HepG2 (cell line): ENCODE results near the gene STARD5.

Source experiments
- ATF3 ChIP-seq: sonication (generic); formaldehyde crosslinking; IDR thresholded peaks from 2 replicates; pipeline ENCODE4 v1.4.0; 2020; ENCODE audit warnings: missing genetic modification reagents
- CTCF ChIP-seq: sonication (generic); formaldehyde crosslinking; IDR thresholded peaks from 2 replicates; pipeline ENCODE4 v1.5.0; 2020; ENCODE audit warnings: mild to moderate bottlenecking, missing genetic modification reagents, moderate library complexity
- EHMT2 ChIP-seq: fragments of 200-600 bp; sonication (generic); IDR thresholded peaks from 2 replicates; pipeline ENCODE4 v1.7.0; 2017; ENCODE audit warnings: antibody characterized with exemption, low read depth, low read length, borderline replicate concordance
- FOXA1 ChIP-seq, 2 experiments: fragments of 450-650 bp in 1 of 2; sonication (generic) in 1 of 2; formaldehyde crosslinking in 1 of 2; IDR thresholded peaks; 2 replicates each; pipeline versions ENCODE4 v1.4.0 to v1.6.1; 2016 to 2020; ENCODE audit warnings: missing genetic modification reagents in 1 of 2
- RFXANK ChIP-seq: IDR thresholded peaks from 2 replicates; pipeline ENCODE4 v1.6.1; 2016
- SNAPC5 ChIP-seq: sonication (generic); formaldehyde crosslinking; IDR thresholded peaks from 2 replicates; pipeline ENCODE4 v1.8.1; 2023; ENCODE audit warnings: mild to moderate bottlenecking, missing genetic modification reagents, borderline replicate concordance

- TF ChIP-seq EHMT2 (no peak), ATF3 (CRISPR knock-in tag) (no peak), FOXA1 (IDR thresholded peaks at IDR 0.05) (no peak), FOXA1 (CRISPR knock-in tag; IDR thresholded peaks at IDR 0.05) (no peak), SNAPC5 (CRISPR knock-in tag) (no peak), RFXANK (CRISPR knock-in tag) (no peak), CTCF (CRISPR knock-in tag) (no peak)
These were observed 13.3 kb upstream of the STARD5 start for GRCh38 chr15:81337241-81337640.
